H1 (cell line): ENCODE results near the gene TRPV6. TPM values are rescaled to one million over a fixed set of nuclear protein-coding genes. Genes with fewer than 3 reads are reported as not detected.

Source experiments
- CTCF ChIA-PET: fragments of 300-600 bp; sonication (Branson Sonifier 250); formaldehyde crosslinking; loops from one replicate; lab custom pipeline; 2021; ENCODE audit not compliant: partially characterized antibody; lab: Charles Lee
- POLR2A ChIA-PET: fragments of 300-600 bp; sonication (Branson Sonifier 250); formaldehyde crosslinking; loops from one replicate; lab custom pipeline; 2021; ENCODE audit warnings: inconsistent platforms; ENCODE audit not compliant: partially characterized antibody; lab: Charles Lee
- DNase-seq, 2 experiments: peaks; one replicate each; pipeline versions ENCODE4 v3.0.0 to v3.0.0-alpha.2; 2010 to 2022; ENCODE audit warnings: low spot score in 2 of 2, low read depth in 1 of 2, mixed read lengths in 1 of 2
- FAIRE-seq: peaks from 2 replicates; lab custom pipeline; 2011; peaks lifted over from hg19 to GRCh38; lab: Jason Lieb, UNC
- H2AFZ ChIP-seq: 2 replicates; pipeline ENCODE4 v1.8.1; 2012; ENCODE audit warnings: low read length, inconsistent platforms
- H2AK5ac ChIP-seq: 2 replicates; pipeline ENCODE4 v1.6.1; 2013; ENCODE audit warnings: low read depth, low read length
- H2BK120ac ChIP-seq: replicated peaks from 2 replicates; pipeline ENCODE3; 2013; ENCODE audit warnings: low read depth, low read length, inconsistent platforms
- H2BK12ac ChIP-seq: 2 replicates; pipeline ENCODE4 v1.6.1; 2013; ENCODE audit warnings: low read depth, low read length
- H2BK15ac ChIP-seq: 2 replicates; pipeline ENCODE4 v1.6.1; 2013; ENCODE audit warnings: low read length
- H2BK20ac ChIP-seq: 2 replicates; pipeline ENCODE4 v1.6.1; 2013; ENCODE audit warnings: low read length
- H2BK5ac ChIP-seq: 2 replicates; pipeline ENCODE4 v1.6.1; 2013; ENCODE audit warnings: low read depth, low read length
- H3K14ac ChIP-seq: 2 replicates; pipeline ENCODE4 v1.6.1; 2013; ENCODE audit warnings: inconsistent platforms; ENCODE audit not compliant: insufficient read length
- H3K18ac ChIP-seq: 2 replicates; pipeline ENCODE4 v1.6.1; 2013; ENCODE audit warnings: low read length; ENCODE audit errors: extremely low read depth
- H3K23ac ChIP-seq: 2 replicates; pipeline ENCODE4 v1.6.1; 2013; ENCODE audit warnings: inconsistent platforms; ENCODE audit not compliant: insufficient read length
- H3K23me2 ChIP-seq: 2 replicates; pipeline ENCODE4 v1.6.1; 2013; ENCODE audit warnings: low read depth, low read length
- H3K27ac ChIP-seq: 2 replicates; pipeline ENCODE4 v1.6.1; 2011; ENCODE audit warnings: low read depth, low read length, inconsistent platforms
- H3K27me3 ChIP-seq, 4 experiments: replicated peaks in 1 of 4; 1 replicate in 1 of 4; 2 replicates in 3 of 4; pipeline versions ENCODE4 v1.6.1 to v1.8.1; 2011 to 2013; ENCODE audit warnings: low read length in 3 of 4, mild to moderate bottlenecking in 3 of 4, inconsistent platforms in 2 of 4, mixed read lengths in 2 of 4, moderate library complexity in 1 of 4; ENCODE audit not compliant: control insufficient read depth in 3 of 4, insufficient read depth in 3 of 4; ENCODE audit errors: extremely low read depth in 1 of 4
- H3K36me3 ChIP-seq, 4 experiments: 2 replicates each; pipeline versions ENCODE4 v1.6.1 to v1.8.1; 2011 to 2013; ENCODE audit warnings: mild to moderate bottlenecking in 4 of 4, low read length in 3 of 4, moderate library complexity in 2 of 4, control low read depth in 1 of 4, inconsistent platforms in 1 of 4; ENCODE audit not compliant: insufficient read depth in 4 of 4, control insufficient read depth in 2 of 4
- H3K4ac ChIP-seq: replicated peaks from 2 replicates; pipeline ENCODE3; 2013; ENCODE audit warnings: low read length, low read depth, mixed read lengths, inconsistent platforms; ENCODE audit not compliant: insufficient read length
- H3K4me1 ChIP-seq, 4 experiments: replicated peaks in 1 of 4; 1 replicate in 1 of 4; 2 replicates in 3 of 4; pipeline versions ENCODE4 v1.6.1 to v1.8.1; 2011 to 2013; ENCODE audit warnings: low read length in 3 of 4, inconsistent platforms in 2 of 4, mixed read lengths in 1 of 4; ENCODE audit not compliant: insufficient read depth in 4 of 4, control insufficient read depth in 3 of 4
- H3K4me2 ChIP-seq, 2 experiments: 2 replicates each; pipeline versions ENCODE4 v1.6.1 to v1.8.1; 2011 to 2013; ENCODE audit warnings: low read depth in 2 of 2, low read length in 2 of 2, control low read depth in 1 of 2, inconsistent platforms in 1 of 2, mild to moderate bottlenecking in 1 of 2; ENCODE audit not compliant: insufficient read depth in 1 of 2
- H3K4me3 ChIP-seq, 4 experiments: fragments of 200-600, 300-600 bp in 1 of 4; sonication (generic), shearing (Covaris generic), sonication (Bioruptor Twin) in 1 of 4; 2 replicates each; pipeline versions ENCODE4 v1.5.1 to v1.8.1; 2011 to 2016; ENCODE audit warnings: low read length in 4 of 4, low read depth in 3 of 4, control low read depth in 2 of 4, inconsistent platforms in 2 of 4, mild to moderate bottlenecking in 2 of 4, mixed read lengths in 1 of 4, moderate library complexity in 1 of 4; ENCODE audit not compliant: insufficient read depth in 2 of 4; ENCODE audit errors: extremely low read depth in 1 of 4
- H3K56ac ChIP-seq: replicated peaks from 2 replicates; pipeline ENCODE3; 2013; ENCODE audit warnings: low read depth, mild to moderate bottlenecking, mixed read lengths, low read length, inconsistent platforms; ENCODE audit not compliant: insufficient read length
- H3K79me1 ChIP-seq: 2 replicates; pipeline ENCODE4 v1.6.1; 2013; ENCODE audit warnings: low read depth, low read length, control low read depth
- H3K79me2 ChIP-seq, 2 experiments: 2 replicates each; pipeline versions ENCODE4 v1.6.1 to v1.8.1; 2012 to 2013; ENCODE audit warnings: low read length in 2 of 2, mild to moderate bottlenecking in 2 of 2, inconsistent platforms in 1 of 2; ENCODE audit not compliant: insufficient read depth in 2 of 2, control insufficient read depth in 1 of 2
- H3K9ac ChIP-seq, 4 experiments: replicated peaks in 1 of 4; 1 replicate in 1 of 4; 2 replicates in 3 of 4; pipeline versions ENCODE4 v1.6.1 to v1.8.1; 2011 to 2013; ENCODE audit warnings: low read depth in 3 of 4, low read length in 3 of 4, control low read depth in 2 of 4, mild to moderate bottlenecking in 2 of 4, moderate library complexity in 2 of 4, inconsistent platforms in 1 of 4; ENCODE audit errors: extremely low read depth in 1 of 4
- H3K9me3 ChIP-seq, 2 experiments: 2 replicates each; pipeline versions ENCODE4 v1.6.1 to v1.8.1; 2012 to 2013; ENCODE audit warnings: mild to moderate bottlenecking in 2 of 2, moderate library complexity in 2 of 2, control low read depth in 1 of 2, inconsistent platforms in 1 of 2, low read depth in 1 of 2, low read length in 1 of 2, mixed read lengths in 1 of 2; ENCODE audit not compliant: insufficient read depth in 2 of 2
- H4K20me1 ChIP-seq, 2 experiments: replicated peaks in 1 of 2; 2 replicates each; pipeline versions ENCODE3 to v1.8.1; 2011 to 2013; ENCODE audit warnings: inconsistent platforms in 2 of 2, low read length in 2 of 2, mild to moderate bottlenecking in 1 of 2; ENCODE audit not compliant: insufficient read depth in 2 of 2, control insufficient read depth in 1 of 2
- H4K5ac ChIP-seq: 2 replicates; pipeline ENCODE4 v1.6.1; 2013; ENCODE audit warnings: low read length, low read depth, mixed read lengths, inconsistent platforms; ENCODE audit not compliant: insufficient read length
- H4K8ac ChIP-seq: 2 replicates; pipeline ENCODE4 v1.8.0; 2013; ENCODE audit warnings: mild to moderate bottlenecking, moderate library complexity, low read length, inconsistent platforms; ENCODE audit not compliant: insufficient read depth; ENCODE audit errors: extremely low read depth
- H4K91ac ChIP-seq: replicated peaks from 2 replicates; pipeline ENCODE3; 2013; ENCODE audit warnings: low read length, mixed read lengths, inconsistent platforms; ENCODE audit not compliant: insufficient read length
- BRCA1 ChIP-seq: IDR thresholded peaks from 2 replicates; pipeline ENCODE4 v1.6.1; 2012; ENCODE audit warnings: low read depth, low read length, improper control_type of control experiment
- TCF12 ChIP-seq: IDR thresholded peaks from 2 replicates; pipeline ENCODE4 v1.6.1; 2011; ENCODE audit warnings: low read depth, mild to moderate bottlenecking, low read length
- WGBS, 2 experiments: shearing (Covaris generic) in 1 of 2; methylation state at CpG; one replicate each; pipeline versions ENCODE4 v1.1.6 to v1.1.7; 2013 to 2015; ENCODE audit warnings: low lambda C conversion rate in 2 of 2, mixed read lengths in 2 of 2, inconsistent platforms in 1 of 2, low coverage in 1 of 2, missing lambda C conversion rate in 1 of 2; ENCODE audit not compliant: insufficient replicate concordance in 2 of 2, insufficient coverage in 1 of 2, insufficient read length in 1 of 2; ENCODE audit errors: extremely low coverage in 1 of 2, missing lambda C conversion rate in 1 of 2; 5-methylcytosine and 5-hydroxymethylcytosine counted together
- polyA plus RNA-seq, 7 experiments: library from polyadenylated mRNA; depleted of rRNA in 3 of 7; stranded (reverse) in 5 of 7; unstranded in 2 of 7; fragments of >200 nt in 5 of 7; fragments of 200-250 nt in 2 of 7; gene quantifications; 1 replicate in 5 of 7; 2 replicates in 1 of 7; 4 replicates in 1 of 7; pipeline versions ENCODE4 v1.2.1 to v1.2.3, GENCODE V29; 2011 to 2013; ENCODE audit warnings: missing spikeins in 2 of 7, mixed read lengths in 2 of 7
- total RNA-seq: library from RNA; stranded (reverse); fragmentation: NEBNext Ultra II Directional; extraction: Animal tissue kit (Norgen Biotek cat#: 25700); gene quantifications from 2 replicates; pipeline ENCODE4 v1.2.1, GENCODE V29; 2021

TRPV6 gene
- total and polyA plus RNA-seq, 2 of the 8 experiments (the other 6 are each of a cell fraction or from before 2014, with no cell fraction given) = 0.52 to 1.1 TPM

DNA sequence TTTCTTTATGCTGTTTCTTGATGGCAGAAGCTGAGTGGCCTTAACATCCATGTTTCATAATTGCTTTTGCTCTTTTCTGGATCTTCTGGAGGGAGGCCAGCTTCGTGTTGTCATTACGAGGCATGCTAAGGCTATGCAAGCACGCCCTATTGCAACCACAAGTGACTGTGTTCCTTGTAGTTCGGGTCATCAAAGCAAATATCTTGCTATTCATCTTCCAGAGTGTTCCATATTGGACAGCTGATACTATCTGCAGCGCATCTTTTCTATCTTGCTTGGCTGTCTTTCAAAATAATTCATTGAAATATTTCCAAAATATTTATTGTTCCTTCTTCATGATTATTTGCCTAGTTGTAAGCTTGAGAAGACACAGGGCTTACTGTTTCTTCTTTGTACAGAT is 25.7 kb downstream of the TRPV6 start:
- Histone ChIP-seq H3K9me3 (no peaks in the 10 kb centered on the region), H2BK120ac (no peak overlapping the region), H3K4ac (no peak overlapping the region), H4K20me1 (peaks cover 0 to 3% of the 10 kb centered on the region in 2 experiments), H3K27me3 (peaks cover 0 to 12% (median 6%) of the 10 kb centered on the region in 4 experiments; a peak in 4 of 7 replicates), H2AK5ac (no peak overlapping the region), H3K27ac (no peak overlapping the region), H3K9ac (no peak overlapping the region), H3K23ac (no peak overlapping the region), H4K5ac (no peak overlapping the region), H4K91ac (no peak overlapping the region), H3K4me3 (no peak overlapping the region), H3K4me1 (peaks cover 1 to 17% (median 10%) of the 10 kb centered on the region in 4 experiments; a peak in 5 of 7 replicates), H2AFZ (no peak overlapping the region), H3K23me2 (peaks cover 6% of the 10 kb centered on the region; the same call in 1 of the 2 replicates), H3K36me3 (no peaks in the 10 kb centered on the region), H3K14ac (no peak overlapping the region), H2BK5ac (no peak overlapping the region), H3K79me2 (no peaks in the 10 kb centered on the region), H2BK20ac (no peak overlapping the region), H3K18ac (no peak overlapping the region), H3K56ac (no peak overlapping the region), H4K8ac (no peak overlapping the region), H3K79me1 (no peaks in the 10 kb centered on the region), H2BK12ac (no peak overlapping the region), H3K4me2 (no peak overlapping the region), H2BK15ac (no peak overlapping the region)
- TF ChIP-seq BRCA1 (no peak), TCF12 (no peak)
- FAIRE-seq = no peak
- ChIA-PET POLR2A (interaction anchor here (0.9 kb wide), 1 partner anchor 12 kb away, joined by 3 read pairs; no protein-coding TSS in a partner anchor), CTCF (interaction anchor here (0.6 to 10.2 kb wide), 6 partner anchors 9 to 146 kb away, joined by 3 to 87 read pairs (median 5); no protein-coding TSS in a partner anchor)
- no peak for DNase-seq
- 93% methylated on average over 5 of the region's 5 CpGs; no CpG with 5 or more reads in 1 of the 2 experiments for whole genome bisulfite sequencing, 2 experiments
